ENCODE measurements around the gene SV2C.

GRCh38 chr5:76368941-76369340 is 285.8 kb downstream of the SV2C start:
- TF ChIP-seq ZNF311 (tag by site-specific recombination; IDR thresholded peaks at IDR 0.05; ENCODE audit: borderline replicate concordance) (no peak), ZNF169 (tag by site-specific recombination; IDR thresholded peaks at IDR 0.05) (no peak), TCF7L2 (IDR thresholded peaks at IDR 0.05; ENCODE audit: borderline replicate concordance, low read depth, low read length) (no peak), REST (tag by site-specific recombination; IDR thresholded peaks at IDR 0.05) (no peak), CTCF (tag by site-specific recombination; IDR thresholded peaks at IDR 0.05) (no peak), PRDM4 (tag by site-specific recombination; IDR thresholded peaks at IDR 0.05) (no peak), ZNF510 (tag by site-specific recombination; IDR thresholded peaks at IDR 0.05; ENCODE audit: insufficient replicate concordance) (no peak), ZNF623 (tag by site-specific recombination; IDR thresholded peaks at IDR 0.05) (no peak), ZNF843 (tag by site-specific recombination; IDR thresholded peaks at IDR 0.05) (no peak)

All from HEK293 (cell line).